ENCODE results near the gene NBR1.
A peak's percentile ranks its signal among the peaks of the same experiment; 100 is the strongest.

Gene NBR1

GRCh38 chr17:43212641-43213490 is 41.9 kb downstream of the NBR1 start:
- DNase-seq (ENCODE audit: low spot score), result peak; percentile 40
- in situ Hi-C loops (cut with MboI; ENCODE audit: low sequenced_read_pairs, unreplicated experiment), result loop anchor here (25.0 kb wide), 1 partner anchor 99 kb away; no protein-coding TSS in a partner anchor
- no peak for TF ChIP-seq CTCF (IDR thresholded peaks at IDR 0.05; ENCODE audit: borderline replicate concordance, control extremely low read depth, extremely low read depth, insufficient read depth, missing control alignments)

DNA sequence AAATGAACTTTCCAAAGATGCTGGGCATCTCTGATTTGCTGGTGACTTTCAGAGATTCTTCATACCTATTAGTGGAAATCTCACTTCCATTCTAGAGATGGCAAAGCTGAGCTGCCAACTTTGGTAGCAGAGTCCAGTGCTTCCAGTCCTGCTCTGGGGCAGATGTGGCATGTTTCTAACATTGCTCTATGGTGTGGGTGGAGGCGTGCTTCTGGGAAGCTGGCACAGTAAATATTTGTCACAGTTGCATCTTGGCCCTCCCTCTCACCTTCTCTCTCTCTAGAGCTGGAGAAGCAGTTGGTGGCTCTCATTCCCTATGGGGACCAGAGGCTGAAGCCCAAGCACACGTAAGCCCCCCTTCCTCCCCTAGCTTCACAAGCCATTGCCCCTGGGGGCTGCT is 42.5 kb downstream of the NBR1 start:
- DNase-seq (ENCODE audit: low spot score), result no peak
- TF ChIP-seq CTCF (IDR thresholded peaks at IDR 0.05; ENCODE audit: borderline replicate concordance, control extremely low read depth, extremely low read depth, insufficient read depth, missing control alignments), result no peak
- in situ Hi-C loops (cut with MboI; ENCODE audit: low sequenced_read_pairs, unreplicated experiment), result loop anchor here (25.0 kb wide), 1 partner anchor 99 kb away; no protein-coding TSS in a partner anchor

DNA sequence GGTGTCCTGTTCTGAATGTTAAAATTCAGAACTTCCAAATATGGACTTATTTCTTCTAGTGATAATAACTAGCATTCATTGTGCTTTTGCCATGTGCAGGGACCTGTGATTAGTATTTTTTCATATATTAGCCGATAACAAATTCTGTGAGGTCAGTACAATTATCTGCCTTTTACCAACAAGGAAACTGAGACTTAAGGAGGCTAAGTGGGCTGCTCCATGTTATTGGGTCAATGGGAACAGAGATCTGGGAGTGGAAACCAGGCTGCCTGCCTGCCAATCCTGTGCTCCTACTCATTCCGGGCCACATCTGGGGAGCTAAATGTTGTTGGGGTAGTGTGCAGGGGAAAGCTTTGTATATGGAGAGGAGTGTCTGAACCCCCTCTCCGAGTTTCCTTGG is 44.3 kb downstream of the NBR1 start:
- no peak for DNase-seq (ENCODE audit: low spot score)
- in situ Hi-C loops (cut with MboI; ENCODE audit: low sequenced_read_pairs, unreplicated experiment), result loop anchor here (25.0 kb wide), 1 partner anchor 97 kb away; no protein-coding TSS in a partner anchor
- TF ChIP-seq CTCF (IDR thresholded peaks at IDR 0.05; ENCODE audit: borderline replicate concordance, control extremely low read depth, extremely low read depth, insufficient read depth, missing control alignments), result no peak

GRCh38 chr17:43216369-43216761 is 45.4 kb downstream of the NBR1 start:
- no peak for TF ChIP-seq CTCF (IDR thresholded peaks at IDR 0.05; ENCODE audit: borderline replicate concordance, control extremely low read depth, extremely low read depth, insufficient read depth, missing control alignments)
- DNase-seq (ENCODE audit: low spot score), result no peak
- in situ Hi-C loops (cut with MboI; ENCODE audit: low sequenced_read_pairs, unreplicated experiment), result loop anchor here (25.0 kb wide), 1 partner anchor 96 kb away; no protein-coding TSS in a partner anchor

DNA sequence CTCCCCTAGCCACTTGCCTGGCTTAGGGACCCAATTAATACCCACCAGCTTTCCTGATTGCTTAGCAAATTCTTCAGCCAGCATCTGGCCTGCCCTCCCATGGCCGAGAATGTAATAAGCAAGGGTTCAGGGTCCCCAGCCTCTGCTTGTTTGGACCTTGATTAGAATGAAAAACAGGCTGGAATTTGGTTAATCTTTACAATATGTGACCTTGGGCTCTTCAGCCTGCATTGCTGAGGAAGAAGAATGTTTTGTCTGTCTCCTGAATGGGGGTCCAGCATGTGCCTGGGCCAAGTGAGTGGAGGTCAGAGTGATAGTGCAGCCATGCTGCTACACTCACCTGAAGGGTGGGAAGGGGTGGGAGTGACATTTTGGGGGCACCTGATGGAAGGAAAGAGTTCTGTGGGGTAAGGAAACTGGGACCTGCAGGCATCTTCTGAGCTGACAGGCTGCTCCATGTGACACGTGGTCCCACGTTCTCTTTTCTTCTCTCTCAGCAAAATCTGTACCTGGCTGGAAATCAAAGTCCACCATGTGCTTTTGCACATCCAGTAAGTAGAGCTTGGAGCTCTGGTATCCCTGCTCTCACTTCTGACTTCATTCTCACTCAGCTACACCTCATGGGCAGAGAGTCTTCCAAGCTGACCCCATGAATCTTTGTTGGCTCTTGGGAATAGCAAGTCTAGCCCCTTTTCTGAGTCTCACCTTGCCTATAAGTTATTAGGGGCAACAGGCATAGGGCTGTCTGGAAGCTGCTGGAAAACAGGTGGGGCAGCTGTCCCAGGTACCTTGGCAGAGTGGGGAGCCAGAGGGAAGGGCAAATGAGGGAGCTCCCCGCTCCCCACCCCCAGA is 46.0 kb downstream of the NBR1 start:
- DNase-seq (ENCODE audit: low spot score), result no peak
- in situ Hi-C loops (cut with MboI; ENCODE audit: low sequenced_read_pairs, unreplicated experiment), result loop anchor here (25.0 kb wide), 1 partner anchor 95 kb away; no protein-coding TSS in a partner anchor
- TF ChIP-seq CTCF (IDR thresholded peaks at IDR 0.05; ENCODE audit: borderline replicate concordance, control extremely low read depth, extremely low read depth, insufficient read depth, missing control alignments), result no peak

GRCh38 chr17:43217614-43218087 is 46.6 kb downstream of the NBR1 start:
- no peak for DNase-seq (ENCODE audit: low spot score)
- in situ Hi-C loops (cut with MboI; ENCODE audit: low sequenced_read_pairs, unreplicated experiment), result loop anchor here (25.0 kb wide), 1 partner anchor 95 kb away; no protein-coding TSS in a partner anchor
- TF ChIP-seq CTCF (IDR thresholded peaks at IDR 0.05; ENCODE audit: borderline replicate concordance, control extremely low read depth, extremely low read depth, insufficient read depth, missing control alignments), result no peak

Data from GM13976 (cell line).